ENCODE data around the gene XRN2.

GRCh38 chr20:21269772-21270171, 33.4 kb upstream of the XRN2 start:
- TF ChIP-seq CTCF (IDR thresholded peaks at IDR 0.05; ENCODE audit: low read depth, low read length) (no peak), EZH2phosphoT487 (IDR thresholded peaks at IDR 0.05; ENCODE audit: low read depth) (no peak)

Data from OCI-LY3 (cell line).